Spleen (tissue), 11 donors: ENCODE data around the gene CR1. TPM values are rescaled to one million over a fixed set of nuclear protein-coding genes. Genes with fewer than 3 reads are reported as not detected.

Experiments used
- DNase-seq: peaks from one replicate; pipeline ENCODE4 v3.0.0-alpha.2; 2020
- H3K27ac ChIP-seq, 8 donors: fragments of 200-600 bp; sonication (generic) in 7 of 8; 1 replicate in 4 of 8; 2 replicates in 4 of 8; pipeline versions ENCODE4 v1.5.0 to v1.8.0; 2016 to 2021; ENCODE audit warnings: inconsistent platforms in 4 of 8, mild to moderate bottlenecking in 4 of 8, moderate library complexity in 1 of 8
- H3K27me3 ChIP-seq, 7 donors: fragments of 200-600 bp; sonication (generic) in 6 of 7; replicated peaks in 1 of 7; 1 replicate in 4 of 7; 2 replicates in 3 of 7; pipeline versions ENCODE4 v1.5.0 to v1.8.0; 2016 to 2021; ENCODE audit warnings: inconsistent platforms in 3 of 7, mild to moderate bottlenecking in 1 of 7
- H3K36me3 ChIP-seq, 6 donors: fragments of 200-600 bp; sonication (generic) in 5 of 6; 1 replicate in 4 of 6; 2 replicates in 2 of 6; pipeline versions ENCODE4 v1.5.0 to v1.8.0; 2016 to 2021; ENCODE audit warnings: inconsistent platforms in 2 of 6
- H3K4me1 ChIP-seq, 6 donors: fragments of 200-600 bp; sonication (generic) in 5 of 6; 1 replicate in 3 of 6; 2 replicates in 3 of 6; pipeline versions ENCODE4 v1.5.0 to v1.8.0; 2016 to 2021; ENCODE audit warnings: inconsistent platforms in 3 of 6
- H3K4me3 ChIP-seq, 8 donors: fragments of 200-600 bp; sonication (generic) in 7 of 8; 1 replicate in 4 of 8; 2 replicates in 4 of 8; pipeline versions ENCODE4 v1.5.0 to v1.8.0; 2016 to 2021; ENCODE audit warnings: inconsistent platforms in 4 of 8, mild to moderate bottlenecking in 4 of 8, moderate library complexity in 2 of 8
- H3K9me3 ChIP-seq, 8 donors: fragments of 200-600 bp; sonication (generic) in 7 of 8; 1 replicate in 4 of 8; 2 replicates in 4 of 8; pipeline versions ENCODE4 v1.5.0 to v1.8.0; 2016 to 2021; ENCODE audit warnings: inconsistent platforms in 4 of 8
- POLR2A ChIP-seq, 3 donors: fragments of 450-650 bp; IDR thresholded peaks; one replicate each; pipeline ENCODE4 v1.5.1; 2017; ENCODE audit warnings: antibody characterized with exemption in 3 of 3, mild to moderate bottlenecking in 1 of 3
- POLR2AphosphoS5 ChIP-seq, 3 donors: sonication (generic); formaldehyde crosslinking; IDR thresholded peaks; one replicate each; pipeline ENCODE4 v1.5.1; 2017; ENCODE audit warnings: antibody characterized with exemption in 3 of 3
- WGBS, 5 donors: extraction: QIAGEN DNeasy Blood & Tissue Kit in 3 of 5; methylation state at CpG; one replicate each; pipeline versions ENCODE4 v1.1.5 to v1.1.7; 2013 to 2018; 5-methylcytosine and 5-hydroxymethylcytosine counted together
- intact Hi-C: fragments of 100-400 bp; cut with DNase I; formaldehyde crosslinking; loops from one replicate; pipeline ENCODE4 v1.15.0; 2023; ENCODE audit warnings: low total_unique reads
- polyA plus RNA-seq, 3 donors: library from polyadenylated mRNA; stranded (reverse); fragments of 200-250 nt; gene quantifications; one replicate each; pipeline ENCODE4 v1.2.1, GENCODE V29; 2013
- total RNA-seq, 7 donors: library from RNA; depleted of rRNA in 3 of 7; stranded (reverse); fragments of >200 nt in 3 of 7; fragmentation: NEBNext Ultra II Directional in 4 of 7; extraction: Animal tissue kit (Norgen Biotek cat#: 25700) in 4 of 7; gene quantifications; one replicate each; pipeline versions ENCODE4 v1.1.0 to v1.2.1, GENCODE V29; 2016 to 2021
- TF ChIP-seq, protein P1 (sequence below), 11 experiments: fragments of 200-600 bp in 7 of 11; fragments of 450-650 bp in 4 of 11; sonication (generic) in 4 of 11; IDR thresholded peaks in 8 of 11; conservative IDR thresholded peaks in 3 of 11; 1 replicate in 7 of 11; 2 replicates in 4 of 11; pipeline versions ENCODE4 v1.4.0 to v1.8.0; 2016 to 2021; ENCODE audit warnings: antibody characterized with exemption in 11 of 11, inconsistent platforms in 4 of 11, mild to moderate bottlenecking in 1 of 11
- donor health status: healthy with polysubstance abuse.
- donor health status: DM: no; HTN: no; CAD: no; lungs with moderate emphysema.
- donor health status: DM: no; HTN: no; CAD: no.
- donor health status: Bipolar disorder and iron deficiency.
- donor health status: healthy.
- donor health status: DM: no; HTN: no; CAD: no.
- donor health status: DM: yes; HTN: yes; CAD: no.

Gene CR1
- total and polyA plus RNA-seq, 10 donors = 30.5 to 290 (median 159) TPM

DNA sequence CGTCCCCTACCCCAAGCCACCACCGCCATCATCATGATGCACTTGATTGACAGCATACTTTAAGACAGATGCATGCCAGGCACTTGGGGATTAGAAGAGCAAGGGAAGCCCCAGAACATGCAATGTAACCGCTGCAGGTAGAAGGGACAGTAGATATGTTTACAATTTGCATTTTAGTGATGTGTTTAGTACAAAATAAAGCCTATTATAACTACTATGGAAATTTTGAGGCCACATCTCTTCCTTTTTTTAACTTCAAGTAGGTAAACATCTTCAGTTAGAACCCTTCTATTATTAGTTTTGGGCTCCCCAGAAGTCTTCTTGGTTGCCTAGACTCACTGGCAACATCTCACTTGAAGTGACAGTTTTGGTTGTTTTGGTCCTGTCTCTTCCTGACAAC lies 174.2 kb downstream of the CR1 start:
- no peaks in the 10 kb centered on the region for H3K36me3 ChIP-seq

DNA sequence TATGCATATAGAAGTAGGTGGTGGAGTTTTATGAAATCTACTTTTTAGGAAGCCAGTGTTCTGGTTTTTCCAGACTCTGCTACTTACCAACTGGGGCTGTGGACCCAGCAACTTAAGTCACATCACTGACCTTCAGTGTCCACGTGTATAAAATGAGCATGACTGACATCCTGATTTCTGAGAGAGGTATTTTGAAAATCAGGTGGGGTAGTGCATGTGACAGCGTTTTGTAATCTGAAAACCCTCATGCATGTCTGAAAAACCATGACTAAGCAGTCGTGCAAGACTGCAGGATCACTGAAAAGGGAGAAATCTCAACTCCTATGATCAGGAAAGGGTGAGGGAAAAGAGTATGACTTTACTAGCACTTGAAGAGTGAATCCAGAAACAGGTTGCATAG lies 175.0 kb downstream of the CR1 start:
- Histone ChIP-seq H3K36me3 (no peaks in the 10 kb centered on the region), H3K4me1 (peaks cover 0 to 19% (median 9%) of the 10 kb centered on the region in 6 donors), H3K4me3 (no peak overlapping the region), H3K9me3 (peaks cover 0 to 7% (median 0%) of the 10 kb centered on the region in 8 donors), H3K27ac (no peak overlapping the region), H3K27me3 (peaks cover 0 to 64% (median 23%) of the 10 kb centered on the region in 7 donors)
- intact Hi-C loops = no loop called here
- 18 to 43% (median 20%) methylated on average over 3 of the region's 3 CpGs for WGBS, 5 donors
- no peak for DNase-seq
- no peak for TF ChIP-seq POLR2AphosphoS5 (IDR thresholded peaks at IDR 0.05)
- TF ChIP-seq POLR2A (IDR thresholded peaks at IDR 0.05) = no peak

More for the DNA sequence above, 174.2 kb downstream of the CR1 start:
- H3K27me3 ChIP-seq = peaks cover 0 to 72% (median 23%) of the 10 kb centered on the region in 7 donors
- peaks cover 0 to 19% (median 9%) of the 10 kb centered on the region in 6 donors for H3K4me1 ChIP-seq
- no peak for TF ChIP-seq POLR2A (IDR thresholded peaks at IDR 0.05)
- TF ChIP-seq POLR2AphosphoS5 (IDR thresholded peaks at IDR 0.05) = no peak
- TF ChIP-seq, protein P1, sequence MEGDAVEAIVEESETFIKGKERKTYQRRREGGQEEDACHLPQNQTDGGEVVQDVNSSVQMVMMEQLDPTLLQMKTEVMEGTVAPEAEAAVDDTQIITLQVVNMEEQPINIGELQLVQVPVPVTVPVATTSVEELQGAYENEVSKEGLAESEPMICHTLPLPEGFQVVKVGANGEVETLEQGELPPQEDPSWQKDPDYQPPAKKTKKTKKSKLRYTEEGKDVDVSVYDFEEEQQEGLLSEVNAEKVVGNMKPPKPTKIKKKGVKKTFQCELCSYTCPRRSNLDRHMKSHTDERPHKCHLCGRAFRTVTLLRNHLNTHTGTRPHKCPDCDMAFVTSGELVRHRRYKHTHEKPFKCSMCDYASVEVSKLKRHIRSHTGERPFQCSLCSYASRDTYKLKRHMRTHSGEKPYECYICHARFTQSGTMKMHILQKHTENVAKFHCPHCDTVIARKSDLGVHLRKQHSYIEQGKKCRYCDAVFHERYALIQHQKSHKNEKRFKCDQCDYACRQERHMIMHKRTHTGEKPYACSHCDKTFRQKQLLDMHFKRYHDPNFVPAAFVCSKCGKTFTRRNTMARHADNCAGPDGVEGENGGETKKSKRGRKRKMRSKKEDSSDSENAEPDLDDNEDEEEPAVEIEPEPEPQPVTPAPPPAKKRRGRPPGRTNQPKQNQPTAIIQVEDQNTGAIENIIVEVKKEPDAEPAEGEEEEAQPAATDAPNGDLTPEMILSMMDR (IDR thresholded peaks at IDR 0.05 in 8 of 11, conservative IDR thresholded peaks at IDR 0.05 in 3 of 11) = no peak
- no peak overlapping the region for H3K27ac ChIP-seq
- WGBS, 5 donors = 63 to 93% (median 85%) methylated on average over 3 of the region's 3 CpGs
- H3K4me3 ChIP-seq = peak overlapping the region in 1 of 8 donors; percentile 58
- DNase-seq = no peak
- H3K9me3 ChIP-seq = peaks cover 0 to 8% (median 0%) of the 10 kb centered on the region in 8 donors
- intact Hi-C loops = no loop called here

- no peaks in the 10 kb centered on the region for H3K36me3 ChIP-seq
- H3K27ac ChIP-seq = no peak overlapping the region
- TF ChIP-seq, protein P1 (IDR thresholded peaks at IDR 0.05 in 8 of 11, conservative IDR thresholded peaks at IDR 0.05 in 3 of 11) = peak in 2 of 11 experiments; percentile 8 to 12
- TF ChIP-seq POLR2A (IDR thresholded peaks at IDR 0.05) = no peak
- TF ChIP-seq POLR2AphosphoS5 (IDR thresholded peaks at IDR 0.05) = no peak
- 25 to 31% (median 29%) methylated on average over 5 of the region's 5 CpGs for WGBS, 5 donors
- no peak overlapping the region for H3K4me3 ChIP-seq
- intact Hi-C loops = no loop called here
- peaks cover 0 to 19% (median 9%) of the 10 kb centered on the region in 6 donors for H3K4me1 ChIP-seq
- H3K27me3 ChIP-seq = peaks cover 0 to 49% (median 20%) of the 10 kb centered on the region in 7 donors
- no peaks in the 10 kb centered on the region for H3K9me3 ChIP-seq
- no peak for DNase-seq
Measured at GRCh38 chr1:207672522-207673130, 176.7 kb downstream of the CR1 start.

- TF ChIP-seq POLR2AphosphoS5 (IDR thresholded peaks at IDR 0.05) = no peak
- no peak for TF ChIP-seq POLR2A (IDR thresholded peaks at IDR 0.05)
- TF ChIP-seq, protein P1 (IDR thresholded peaks at IDR 0.05 in 8 of 11, conservative IDR thresholded peaks at IDR 0.05 in 3 of 11) = no peak
- peaks cover 0 to 19% (median 9%) of the 10 kb centered on the region in 6 donors for H3K4me1 ChIP-seq
- DNase-seq = no peak
- intact Hi-C loops = no loop called here
- no peaks in the 10 kb centered on the region for H3K36me3 ChIP-seq
- no peak overlapping the region for H3K4me3 ChIP-seq
- no peaks in the 10 kb centered on the region for H3K9me3 ChIP-seq
- H3K27ac ChIP-seq = no peak overlapping the region
- 64 to 83% (median 69%) methylated on average over 6 of the region's 6 CpGs for WGBS, 5 donors
- H3K27me3 ChIP-seq = peaks cover 0 to 44% (median 17%) of the 10 kb centered on the region in 7 donors
Measured at GRCh38 chr1:207673399-207673798, 177.4 kb downstream of the CR1 start.
